BLaER1 (cell line): ENCODE measurements around the gene TUBA8.
"Not testable (repeated sequence)": the region's sequence is repeated elsewhere in the genome, so short reads cannot be mapped to it uniquely, and the experiment has no call there.

Source experiments
- H3K27ac ChIP-seq: shearing (Covaris generic); formaldehyde crosslinking; 2 replicates; pipeline ENCODE4 v1.8.1; 2022
- H3K27me3 ChIP-seq: shearing (Covaris generic); formaldehyde crosslinking; 2 replicates; pipeline ENCODE4 v1.8.1; 2022
- H3K36me3 ChIP-seq: shearing (Covaris generic); formaldehyde crosslinking; 2 replicates; pipeline ENCODE4 v1.8.1; 2022
- H3K4me1 ChIP-seq: shearing (Covaris generic); formaldehyde crosslinking; 2 replicates; pipeline ENCODE4 v1.8.1; 2022
- H3K4me2 ChIP-seq: shearing (Covaris generic); formaldehyde crosslinking; 2 replicates; pipeline ENCODE4 v1.8.1; 2022
- H3K4me3 ChIP-seq: shearing (Covaris generic); formaldehyde crosslinking; 2 replicates; pipeline ENCODE4 v1.8.1; 2022
- H3K9ac ChIP-seq: shearing (Covaris generic); formaldehyde crosslinking; 2 replicates; pipeline ENCODE4 v1.8.1; 2022
- H3K9me3 ChIP-seq: shearing (Covaris generic); formaldehyde crosslinking; 2 replicates; pipeline ENCODE4 v1.8.1; 2022
- H4K20me1 ChIP-seq: shearing (Covaris generic); formaldehyde crosslinking; 2 replicates; pipeline ENCODE4 v1.8.1; 2022
- Cebpa-rat ChIP-seq: shearing (Covaris generic); IDR thresholded peaks from 2 replicates; pipeline ENCODE4 v1.8.1; 2022

TUBA8 gene

DNA sequence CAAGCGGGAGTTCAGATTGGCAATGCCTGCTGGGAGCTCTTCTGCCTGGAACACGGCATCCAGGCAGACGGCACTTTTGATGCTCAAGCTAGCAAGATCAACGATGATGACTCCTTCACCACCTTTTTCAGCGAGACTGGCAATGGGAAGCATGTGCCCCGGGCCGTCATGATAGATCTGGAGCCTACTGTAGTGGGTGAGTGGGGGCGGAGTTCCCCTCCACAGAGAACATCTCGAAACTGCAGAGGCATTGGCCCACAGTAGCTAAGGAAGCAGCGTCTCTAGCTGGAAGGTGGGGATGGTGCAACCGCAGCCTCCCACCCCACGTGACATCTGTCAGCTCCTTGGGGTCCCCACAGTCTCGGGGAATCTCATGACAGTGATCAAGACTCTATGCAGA is 10.9 kb downstream of the TUBA8 start:
- no peak for TF ChIP-seq Cebpa-rat
- Histone ChIP-seq H3K4me2 (peak overlapping the region; percentile 90; the same call in 1 of the 2 replicates), H3K36me3 (peaks cover 35% of the 10 kb centered on the region), H3K9me3 (no peaks in the 10 kb centered on the region), H3K27ac (no peak overlapping the region), H3K9ac (no peak overlapping the region), H3K4me1 (peaks cover 60% of the 10 kb centered on the region), H3K27me3 (no peaks in the 10 kb centered on the region), H3K4me3 (no peak overlapping the region), H4K20me1 (no peaks in the 10 kb centered on the region)

DNA sequence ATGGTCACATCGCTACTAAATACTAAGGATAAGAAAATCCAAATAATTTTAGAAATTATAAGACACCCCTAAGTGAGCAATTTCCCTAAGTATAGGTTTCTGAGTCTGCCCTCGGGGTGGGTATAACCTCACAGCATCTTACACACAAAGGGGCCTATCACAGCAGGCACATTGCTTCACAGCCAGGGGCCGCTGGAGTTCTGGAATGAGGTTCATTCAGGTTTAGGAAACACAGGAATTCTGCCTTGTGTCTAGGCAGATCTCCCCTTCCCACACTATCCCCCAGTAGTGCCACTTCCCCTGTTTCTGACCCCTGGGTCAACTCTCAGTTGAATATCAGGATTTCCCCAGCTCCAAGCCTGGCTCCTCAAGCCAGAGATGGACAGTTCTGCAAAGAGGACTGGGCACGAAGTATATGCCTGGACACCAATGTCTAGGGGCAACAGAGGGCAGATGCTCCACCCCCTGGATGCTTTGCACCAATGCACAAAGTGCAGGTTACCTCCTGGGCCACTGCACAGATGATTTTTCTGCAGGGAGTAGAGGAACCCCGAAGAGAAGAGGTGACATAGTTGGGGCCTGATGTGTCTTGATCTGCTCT is 11.4 kb downstream of the TUBA8 start:
- H3K4me2 ChIP-seq, result no peak overlapping the region; the same call in 1 of the 2 replicates
- H3K4me1 ChIP-seq, result peaks cover 54% of the 10 kb centered on the region

DNA sequence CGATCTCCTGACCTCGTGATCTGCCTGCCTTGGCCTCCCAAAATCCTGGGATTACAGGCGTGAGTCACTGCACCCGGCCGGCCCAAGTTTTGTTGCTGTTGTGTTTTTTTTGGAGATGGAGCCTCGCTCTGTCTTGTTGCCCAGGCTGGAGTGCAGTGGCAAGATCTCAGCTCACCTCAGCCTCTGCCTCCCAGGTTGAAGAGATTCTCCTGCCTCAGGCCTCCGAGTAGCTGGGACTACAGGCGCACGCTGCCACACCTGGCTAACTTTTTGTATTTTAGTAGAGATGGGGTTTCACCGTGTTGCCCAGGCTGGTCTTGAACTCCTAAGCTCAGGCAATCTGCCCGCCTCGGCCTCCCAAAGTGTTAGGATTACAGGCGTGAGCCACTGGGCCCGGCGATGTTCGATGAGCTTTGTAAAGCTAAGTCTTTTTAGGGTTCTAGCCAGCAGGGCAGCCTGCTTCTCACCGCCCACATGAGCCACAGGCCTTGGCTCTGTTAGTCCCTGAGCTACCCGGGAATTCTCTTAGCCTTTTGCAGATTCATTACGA is 12.9 kb downstream of the TUBA8 start:
- not testable (repeated sequence) for H3K27ac ChIP-seq, H3K4me3 ChIP-seq, H4K20me1 ChIP-seq, H3K27me3 ChIP-seq, H3K9ac ChIP-seq, H3K4me2 ChIP-seq, H3K9me3 ChIP-seq
- H3K36me3 ChIP-seq, result peaks cover 47% of the 10 kb centered on the region
- peaks cover 39% of the 10 kb centered on the region for H3K4me1 ChIP-seq

More for the DNA sequence above, 11.4 kb downstream of the TUBA8 start:
- no peak overlapping the region for H3K9ac ChIP-seq
- no peak overlapping the region for H3K27ac ChIP-seq
- no peak overlapping the region for H3K4me3 ChIP-seq
- H3K9me3 ChIP-seq, result no peaks in the 10 kb centered on the region
- TF ChIP-seq Cebpa-rat, result no peak
- peaks cover 40% of the 10 kb centered on the region for H3K36me3 ChIP-seq
- H3K27me3 ChIP-seq, result no peaks in the 10 kb centered on the region
- H4K20me1 ChIP-seq, result no peaks in the 10 kb centered on the region

DNA sequence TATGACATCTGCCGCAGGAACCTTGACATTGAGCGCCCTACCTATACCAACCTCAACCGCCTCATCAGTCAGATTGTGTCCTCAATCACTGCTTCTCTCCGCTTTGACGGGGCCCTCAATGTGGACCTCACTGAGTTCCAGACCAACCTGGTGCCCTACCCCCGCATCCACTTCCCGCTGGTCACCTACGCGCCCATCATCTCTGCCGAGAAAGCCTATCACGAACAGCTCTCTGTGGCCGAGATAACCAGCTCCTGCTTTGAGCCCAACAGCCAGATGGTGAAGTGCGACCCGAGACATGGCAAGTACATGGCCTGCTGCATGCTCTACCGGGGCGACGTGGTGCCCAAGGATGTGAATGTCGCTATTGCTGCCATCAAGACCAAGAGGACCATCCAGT is 16.0 kb downstream of the TUBA8 start:
- H3K4me3 ChIP-seq, result no peak overlapping the region
- H3K27ac ChIP-seq, result no peak overlapping the region
- no peaks in the 10 kb centered on the region for H3K27me3 ChIP-seq
- H4K20me1 ChIP-seq, result no peaks in the 10 kb centered on the region
- peaks cover 9% of the 10 kb centered on the region; the same call in 1 of the 2 replicates for H3K4me1 ChIP-seq
- TF ChIP-seq Cebpa-rat, result no peak
- H3K9me3 ChIP-seq, result no peaks in the 10 kb centered on the region
- no peak overlapping the region for H3K4me2 ChIP-seq
- H3K9ac ChIP-seq, result no peak overlapping the region
- peaks cover 55% of the 10 kb centered on the region for H3K36me3 ChIP-seq

DNA sequence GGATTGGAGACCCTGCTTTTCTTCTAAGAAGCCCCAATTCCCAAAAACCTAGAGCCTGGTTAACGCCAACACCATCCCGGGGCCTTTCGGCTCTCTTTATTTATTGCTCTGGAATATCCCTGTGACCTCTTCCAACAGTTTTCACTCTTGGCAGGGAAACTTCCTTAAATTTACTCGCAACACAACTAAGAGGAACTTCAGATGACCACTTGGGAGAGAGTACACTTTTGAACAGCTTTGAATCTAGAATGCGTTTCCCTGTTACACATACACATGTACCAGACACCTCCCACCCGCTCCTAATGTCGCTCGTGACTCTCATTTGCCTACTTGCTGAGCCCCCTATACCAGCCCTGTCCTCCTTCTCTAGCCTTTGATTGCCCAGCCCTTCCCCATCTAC is 19.4 kb downstream of the TUBA8 start:
- Histone ChIP-seq H3K9ac (no peak overlapping the region), H3K27me3 (no peaks in the 10 kb centered on the region), H3K4me3 (no peak overlapping the region), H3K4me1 (peaks cover 5% of the 10 kb centered on the region; the same call in 1 of the 2 replicates), H4K20me1 (no peaks in the 10 kb centered on the region), H3K9me3 (no peaks in the 10 kb centered on the region), H3K27ac (no peak overlapping the region), H3K4me2 (no peak overlapping the region), H3K36me3 (peaks cover 33% of the 10 kb centered on the region)
- TF ChIP-seq Cebpa-rat, result no peak

DNA sequence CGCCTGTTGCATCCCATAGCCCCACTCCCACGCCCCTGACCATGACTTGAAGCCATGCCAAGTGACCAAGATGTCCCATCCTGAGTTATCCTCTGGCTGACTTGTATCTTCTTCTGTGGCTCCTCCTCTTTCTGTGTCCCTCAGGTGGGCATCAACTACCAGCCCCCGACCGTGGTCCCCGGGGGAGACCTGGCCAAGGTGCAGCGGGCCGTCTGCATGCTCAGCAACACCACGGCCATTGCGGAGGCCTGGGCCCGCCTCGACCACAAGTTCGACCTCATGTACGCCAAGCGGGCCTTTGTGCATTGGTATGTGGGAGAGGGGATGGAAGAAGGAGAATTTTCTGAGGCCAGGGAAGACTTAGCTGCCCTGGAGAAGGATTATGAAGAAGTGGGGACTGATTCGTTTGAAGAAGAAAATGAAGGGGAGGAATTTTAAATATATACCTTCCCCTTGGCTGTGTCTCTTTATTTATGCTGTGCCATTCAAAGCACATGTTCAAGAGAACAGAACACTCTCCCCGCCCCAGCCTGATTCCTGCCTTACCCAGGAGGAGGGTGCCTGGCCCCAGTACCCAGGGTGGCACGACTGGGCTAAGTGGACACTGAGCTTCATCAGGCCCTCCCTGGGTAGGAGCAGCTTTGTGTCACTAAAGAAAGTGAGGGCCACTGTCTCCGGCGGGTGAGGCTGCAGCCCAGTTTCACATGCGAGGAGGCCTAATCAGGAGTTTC is 20.3 kb downstream of the TUBA8 start:
- Histone ChIP-seq H3K9ac (no peak overlapping the region), H3K36me3 (peaks cover 32% of the 10 kb centered on the region), H3K9me3 (no peaks in the 10 kb centered on the region), H4K20me1 (no peaks in the 10 kb centered on the region), H3K4me1 (peaks cover 7% of the 10 kb centered on the region; the same call in 1 of the 2 replicates), H3K27ac (no peak overlapping the region), H3K4me2 (no peak overlapping the region), H3K4me3 (no peak overlapping the region), H3K27me3 (no peaks in the 10 kb centered on the region)
- no peak for TF ChIP-seq Cebpa-rat

DNA sequence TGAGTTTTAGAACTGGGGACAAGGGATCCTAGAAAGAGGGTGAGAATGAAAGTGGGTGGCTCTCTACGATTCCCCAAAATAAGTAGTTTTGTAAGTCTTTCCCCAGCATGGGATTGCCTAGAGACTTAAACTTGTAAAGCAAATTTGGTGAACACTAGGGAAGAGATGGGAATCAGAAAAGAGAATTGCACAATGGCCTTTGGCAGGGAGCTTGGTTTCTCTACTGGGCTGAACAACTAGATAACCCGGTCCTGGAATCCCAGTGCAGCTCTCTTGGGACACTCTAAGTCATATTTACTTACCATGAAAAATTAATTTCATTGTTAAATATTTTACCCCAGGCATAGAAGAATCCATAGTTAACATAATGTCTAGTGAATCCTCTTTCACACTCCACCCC is 22.8 kb downstream of the TUBA8 start:
- no peaks in the 10 kb centered on the region for H4K20me1 ChIP-seq
- no peak overlapping the region for H3K4me2 ChIP-seq
- no peak overlapping the region for H3K4me3 ChIP-seq
- H3K36me3 ChIP-seq, result peaks cover 13% of the 10 kb centered on the region; the same call in 1 of the 2 replicates
- H3K4me1 ChIP-seq, result peaks cover 7% of the 10 kb centered on the region; the same call in 1 of the 2 replicates
- no peak overlapping the region for H3K27ac ChIP-seq
- no peak for TF ChIP-seq Cebpa-rat
- H3K9ac ChIP-seq, result no peak overlapping the region
- no peaks in the 10 kb centered on the region for H3K9me3 ChIP-seq
- H3K27me3 ChIP-seq, result no peaks in the 10 kb centered on the region

DNA sequence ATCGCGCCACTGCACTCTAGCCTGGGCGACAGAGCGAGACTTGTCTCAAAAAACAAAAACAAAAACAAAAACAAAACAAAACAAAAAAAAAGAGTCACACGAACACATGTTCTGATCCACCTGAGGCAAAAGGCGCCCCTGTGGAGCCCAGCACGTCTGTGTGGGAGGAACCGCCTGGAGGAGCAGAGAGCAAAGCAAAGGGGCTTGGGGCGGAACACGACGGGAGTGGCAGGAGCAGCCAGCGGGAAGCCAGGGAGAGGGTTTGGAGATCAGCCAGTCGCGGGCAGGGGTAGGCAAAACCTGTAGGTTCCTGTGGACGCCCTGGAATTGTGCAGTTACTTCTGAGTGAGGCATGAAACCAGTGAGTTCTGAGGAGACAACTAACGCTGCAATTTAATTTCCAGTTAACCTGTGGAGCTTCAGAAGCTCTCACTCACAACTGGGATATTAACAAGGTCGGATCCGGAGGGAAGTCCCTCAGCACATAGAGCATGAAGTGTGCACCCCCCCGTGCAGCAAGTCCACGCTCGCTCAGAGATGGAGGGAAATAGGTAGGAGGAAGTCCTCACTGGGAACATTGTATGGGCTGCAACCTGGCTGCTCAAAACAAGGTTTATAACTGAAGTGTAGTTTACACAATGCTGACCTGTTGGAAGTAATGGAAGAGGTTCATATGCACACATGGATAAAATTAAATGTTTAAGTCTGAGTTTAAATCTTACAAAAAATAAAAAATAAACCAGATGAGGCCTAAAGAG is 26.1 kb downstream of the TUBA8 start:
- no peak for TF ChIP-seq Cebpa-rat
- Histone ChIP-seq H4K20me1 (no peaks in the 10 kb centered on the region), H3K4me2 (no peak overlapping the region), H3K27ac (no peak overlapping the region), H3K36me3 (peaks cover 8% of the 10 kb centered on the region), H3K27me3 (no peaks in the 10 kb centered on the region), H3K9me3 (peaks cover 13% of the 10 kb centered on the region), H3K9ac (no peak overlapping the region), H3K4me1 (peaks cover 7% of the 10 kb centered on the region; the same call in 1 of the 2 replicates), H3K4me3 (no peak overlapping the region)

DNA sequence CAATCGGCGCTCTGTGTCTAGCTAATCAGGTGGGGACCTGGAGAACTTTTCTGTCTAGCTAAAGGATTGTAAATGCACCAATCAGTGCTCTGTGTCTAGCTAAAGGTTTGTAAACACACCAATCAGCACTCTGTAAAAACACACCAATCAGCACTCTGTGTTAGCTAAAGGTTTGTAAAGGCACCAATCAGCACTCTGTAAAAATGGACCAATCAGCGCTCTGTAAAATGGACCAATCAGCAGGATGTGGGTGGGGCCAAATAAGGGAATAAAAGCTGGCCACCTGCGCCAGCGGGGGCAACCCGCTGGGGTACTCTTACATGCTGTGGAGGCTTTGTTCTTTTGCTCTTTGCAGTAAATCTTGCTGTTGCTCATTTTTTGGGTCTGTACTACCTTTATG is 30.4 kb downstream of the TUBA8 start:
- H3K27ac ChIP-seq, H3K9ac ChIP-seq, H3K4me3 ChIP-seq, H4K20me1 ChIP-seq, H3K4me1 ChIP-seq, H3K4me2 ChIP-seq, H3K27me3 ChIP-seq: not testable (repeated sequence)
- peaks cover 19% of the 10 kb centered on the region for H3K9me3 ChIP-seq
- peaks cover 11% of the 10 kb centered on the region for H3K36me3 ChIP-seq

DNA sequence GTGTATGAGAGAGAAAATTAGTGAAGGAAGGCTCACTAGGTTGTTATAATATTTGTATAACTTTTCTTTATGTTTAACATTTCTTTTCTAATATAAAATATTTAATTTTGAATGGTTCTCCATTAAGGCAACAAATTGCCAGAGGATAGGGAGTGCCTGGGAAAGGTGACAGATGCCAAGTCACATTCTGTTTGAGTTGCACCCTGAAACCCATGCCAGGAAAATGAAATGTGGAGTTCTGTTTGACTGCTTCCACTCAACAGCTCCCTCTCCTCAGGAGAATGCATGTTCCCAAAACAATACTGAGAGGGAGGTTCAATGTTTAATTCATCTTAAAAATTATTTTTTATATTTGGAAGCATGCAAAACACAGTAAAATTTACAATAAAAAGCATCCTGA is 33.5 kb downstream of the TUBA8 start:
- Histone ChIP-seq H3K9ac (no peak overlapping the region), H3K36me3 (peaks cover 11% of the 10 kb centered on the region), H4K20me1 (no peaks in the 10 kb centered on the region), H3K4me1 (peaks cover 13% of the 10 kb centered on the region), H3K9me3 (peaks cover 19% of the 10 kb centered on the region), H3K4me2 (no peak overlapping the region), H3K27ac (no peak overlapping the region), H3K4me3 (no peak overlapping the region), H3K27me3 (no peaks in the 10 kb centered on the region)
- no peak for TF ChIP-seq Cebpa-rat
